ENCODE data around the gene LOXL1.

DNA sequence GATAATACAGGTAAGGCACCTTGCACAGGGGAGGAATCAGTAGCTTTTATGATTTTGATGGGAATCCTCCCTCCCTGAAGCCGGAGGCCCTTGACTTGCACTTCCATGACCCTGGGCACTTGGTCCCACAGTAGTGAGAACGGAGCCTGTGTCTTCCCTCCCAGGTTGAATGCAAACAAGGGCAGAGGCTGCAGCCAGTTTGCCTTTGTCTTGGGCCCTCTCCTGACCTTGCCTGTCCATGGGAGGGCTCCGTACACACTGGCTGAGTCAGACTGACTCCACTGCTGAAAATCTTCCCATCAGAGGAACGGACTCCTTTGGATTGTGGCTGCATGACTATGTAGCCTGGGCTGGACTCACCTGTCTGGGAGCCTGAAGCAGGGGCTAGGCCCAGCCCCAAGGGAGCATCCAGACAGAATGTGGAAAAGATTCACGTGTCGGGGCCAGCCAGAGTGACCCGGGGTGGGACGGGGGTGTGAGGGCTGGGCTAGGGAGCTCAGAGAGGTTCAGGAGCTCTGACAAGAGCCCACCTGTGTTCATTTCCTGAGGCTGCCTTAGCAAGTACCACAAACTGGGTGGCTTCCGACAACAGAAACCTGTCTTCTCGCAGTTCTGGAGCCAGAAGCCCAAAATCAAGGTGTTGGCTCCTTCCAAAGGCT, 43.4 kb upstream of the LOXL1 start:
- TF ChIP-seq, protein P1, sequence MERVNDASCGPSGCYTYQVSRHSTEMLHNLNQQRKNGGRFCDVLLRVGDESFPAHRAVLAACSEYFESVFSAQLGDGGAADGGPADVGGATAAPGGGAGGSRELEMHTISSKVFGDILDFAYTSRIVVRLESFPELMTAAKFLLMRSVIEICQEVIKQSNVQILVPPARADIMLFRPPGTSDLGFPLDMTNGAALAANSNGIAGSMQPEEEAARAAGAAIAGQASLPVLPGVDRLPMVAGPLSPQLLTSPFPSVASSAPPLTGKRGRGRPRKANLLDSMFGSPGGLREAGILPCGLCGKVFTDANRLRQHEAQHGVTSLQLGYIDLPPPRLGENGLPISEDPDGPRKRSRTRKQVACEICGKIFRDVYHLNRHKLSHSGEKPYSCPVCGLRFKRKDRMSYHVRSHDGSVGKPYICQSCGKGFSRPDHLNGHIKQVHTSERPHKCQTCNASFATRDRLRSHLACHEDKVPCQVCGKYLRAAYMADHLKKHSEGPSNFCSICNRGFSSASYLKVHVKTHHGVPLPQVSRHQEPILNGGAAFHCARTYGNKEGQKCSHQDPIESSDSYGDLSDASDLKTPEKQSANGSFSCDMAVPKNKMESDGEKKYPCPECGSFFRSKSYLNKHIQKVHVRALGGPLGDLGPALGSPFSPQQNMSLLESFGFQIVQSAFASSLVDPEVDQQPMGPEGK (CRISPR knock-in tag; IDR thresholded peaks at IDR 0.05; ENCODE audit: borderline replicate concordance): no peak
- TF ChIP-seq ZFP3 (CRISPR knock-in tag; IDR thresholded peaks at IDR 0.05) (no peak), BACH2 (CRISPR knock-in tag; IDR thresholded peaks at IDR 0.05; ENCODE audit: borderline replicate concordance) (no peak), RARB (CRISPR knock-in tag; IDR thresholded peaks at IDR 0.05) (no peak), CSDC2 (CRISPR knock-in tag; IDR thresholded peaks at IDR 0.05) (no peak)
- TF ChIP-seq, protein P2, sequence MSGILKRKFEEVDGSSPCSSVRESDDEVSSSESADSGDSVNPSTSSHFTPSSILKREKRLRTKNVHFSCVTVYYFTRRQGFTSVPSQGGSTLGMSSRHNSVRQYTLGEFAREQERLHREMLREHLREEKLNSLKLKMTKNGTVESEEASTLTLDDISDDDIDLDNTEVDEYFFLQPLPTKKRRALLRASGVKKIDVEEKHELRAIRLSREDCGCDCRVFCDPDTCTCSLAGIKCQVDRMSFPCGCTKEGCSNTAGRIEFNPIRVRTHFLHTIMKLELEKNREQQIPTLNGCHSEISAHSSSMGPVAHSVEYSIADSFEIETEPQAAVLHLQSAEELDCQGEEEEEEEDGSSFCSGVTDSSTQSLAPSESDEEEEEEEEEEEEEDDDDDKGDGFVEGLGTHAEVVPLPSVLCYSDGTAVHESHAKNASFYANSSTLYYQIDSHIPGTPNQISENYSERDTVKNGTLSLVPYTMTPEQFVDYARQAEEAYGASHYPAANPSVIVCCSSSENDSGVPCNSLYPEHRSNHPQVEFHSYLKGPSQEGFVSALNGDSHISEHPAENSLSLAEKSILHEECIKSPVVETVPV (CRISPR knock-in tag; IDR thresholded peaks at IDR 0.05): no peak
